H1 (cell line): ENCODE results near the gene FASTKD3. TPM values are rescaled to one million over a fixed set of nuclear protein-coding genes. Genes with fewer than 3 reads are reported as not detected.

Experiments
- FOSL1 ChIP-seq: IDR thresholded peaks from 2 replicates; pipeline ENCODE4 v1.6.1; 2011; ENCODE audit warnings: mild to moderate bottlenecking, low read depth, low read length, moderate library complexity; ENCODE audit not compliant: insufficient read depth
- KDM1A ChIP-seq: fragments of 200-600, 300-600 bp; sonication (generic); IDR thresholded peaks from 2 replicates; pipeline ENCODE4 v1.7.1; 2016; ENCODE audit warnings: mild to moderate bottlenecking, low read length, borderline replicate concordance
- KDM4A ChIP-seq: IDR thresholded peaks from one replicate; pipeline ENCODE4 v1.7.1; 2012; ENCODE audit warnings: low read depth, mild to moderate bottlenecking, moderate library complexity, low read length, inconsistent platforms; ENCODE audit not compliant: severe bottlenecking
- polyA plus RNA-seq, 7 experiments: library from polyadenylated mRNA; depleted of rRNA in 3 of 7; stranded (reverse) in 5 of 7; unstranded in 2 of 7; fragments of >200 nt in 5 of 7; fragments of 200-250 nt in 2 of 7; gene quantifications; 1 replicate in 5 of 7; 2 replicates in 1 of 7; 4 replicates in 1 of 7; pipeline versions ENCODE4 v1.2.1 to v1.2.3, GENCODE V29; 2011 to 2013; ENCODE audit warnings: missing spikeins in 2 of 7, mixed read lengths in 2 of 7
- total RNA-seq: library from RNA; stranded (reverse); fragmentation: NEBNext Ultra II Directional; extraction: Animal tissue kit (Norgen Biotek cat#: 25700); gene quantifications from 2 replicates; pipeline ENCODE4 v1.2.1, GENCODE V29; 2021

Gene FASTKD3
- total and polyA plus RNA-seq, 2 of the 8 experiments (the other 6 are each of a cell fraction or from before 2014, with no cell fraction given): 5.6 to 7.6 TPM

DNA sequence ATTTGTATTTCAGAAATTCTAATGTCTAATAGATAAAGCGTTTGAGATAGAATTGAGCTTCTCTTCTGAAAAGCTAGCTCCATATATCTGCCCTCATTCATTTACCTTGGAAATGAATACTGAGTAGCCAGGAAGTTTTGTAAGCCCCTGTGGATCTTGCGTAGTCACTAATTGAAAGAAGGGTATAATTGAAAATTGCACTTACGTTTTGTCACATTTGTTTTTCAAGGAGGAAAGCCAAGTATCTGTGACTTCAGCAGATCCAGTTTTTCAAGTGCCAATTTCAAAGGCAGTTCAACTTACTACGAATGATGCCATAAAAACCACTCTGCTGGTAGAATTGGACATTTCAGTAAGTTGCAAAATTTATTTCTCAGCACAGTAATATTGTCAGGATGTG is 14.1 kb upstream of the FASTKD3 start (continued):
- no peak for TF ChIP-seq KDM1A
- no peak for TF ChIP-seq FOSL1
- TF ChIP-seq KDM4A: no peak
